Measurements from ENCODE around the gene MPRIP.
"Not testable (repeated sequence)": the region's sequence is repeated elsewhere in the genome, so short reads cannot be mapped to it uniquely, and the experiment has no call there.

The MPRIP gene, protein sequence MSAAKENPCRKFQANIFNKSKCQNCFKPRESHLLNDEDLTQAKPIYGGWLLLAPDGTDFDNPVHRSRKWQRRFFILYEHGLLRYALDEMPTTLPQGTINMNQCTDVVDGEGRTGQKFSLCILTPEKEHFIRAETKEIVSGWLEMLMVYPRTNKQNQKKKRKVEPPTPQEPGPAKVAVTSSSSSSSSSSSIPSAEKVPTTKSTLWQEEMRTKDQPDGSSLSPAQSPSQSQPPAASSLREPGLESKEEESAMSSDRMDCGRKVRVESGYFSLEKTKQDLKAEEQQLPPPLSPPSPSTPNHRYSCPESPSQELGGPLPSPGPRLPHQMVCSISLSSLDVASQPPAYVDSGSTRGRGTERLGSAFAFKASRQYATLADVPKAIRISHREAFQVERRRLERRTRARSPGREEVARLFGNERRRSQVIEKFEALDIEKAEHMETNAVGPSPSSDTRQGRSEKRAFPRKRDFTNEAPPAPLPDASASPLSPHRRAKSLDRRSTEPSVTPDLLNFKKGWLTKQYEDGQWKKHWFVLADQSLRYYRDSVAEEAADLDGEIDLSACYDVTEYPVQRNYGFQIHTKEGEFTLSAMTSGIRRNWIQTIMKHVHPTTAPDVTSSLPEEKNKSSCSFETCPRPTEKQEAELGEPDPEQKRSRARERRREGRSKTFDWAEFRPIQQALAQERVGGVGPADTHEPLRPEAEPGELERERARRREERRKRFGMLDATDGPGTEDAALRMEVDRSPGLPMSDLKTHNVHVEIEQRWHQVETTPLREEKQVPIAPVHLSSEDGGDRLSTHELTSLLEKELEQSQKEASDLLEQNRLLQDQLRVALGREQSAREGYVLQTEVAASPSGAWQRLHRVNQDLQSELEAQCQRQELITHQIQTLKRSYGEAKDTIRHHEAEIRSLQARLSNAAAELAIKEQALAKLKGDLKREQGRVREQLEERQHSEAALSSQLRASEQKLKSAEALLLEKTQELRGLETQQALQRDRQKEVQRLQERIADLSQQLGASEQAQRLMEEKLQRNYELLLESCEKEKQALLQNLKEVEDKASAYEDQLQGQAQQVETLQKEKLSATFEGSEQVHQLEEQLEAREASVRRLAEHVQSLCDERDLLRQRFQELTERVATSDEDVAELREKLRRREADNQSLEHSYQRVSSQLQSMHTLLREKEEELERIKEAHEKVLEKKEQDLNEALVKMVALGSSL (N-terminal part only)

DNA sequence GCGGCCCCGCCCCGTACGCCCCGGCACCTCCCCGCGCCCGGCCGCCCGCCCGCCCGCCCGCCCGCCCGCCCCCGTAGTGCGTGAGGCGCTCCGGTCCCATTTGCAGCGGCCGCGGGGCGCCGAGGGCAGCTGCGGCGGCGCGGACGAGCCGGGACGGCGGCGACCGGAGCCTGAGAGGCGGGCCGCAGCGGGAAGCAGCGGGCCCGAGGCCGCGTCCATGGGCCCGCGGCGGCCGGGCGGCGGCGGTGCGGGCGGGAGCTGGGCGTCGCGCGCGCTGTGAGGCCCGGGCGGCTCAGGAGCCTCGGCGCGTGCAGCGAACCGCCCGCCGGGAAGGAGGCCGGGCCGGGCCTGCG, at the start of gene MPRIP:
Gene MPRIP, plus strand, starts transcription at position 74 of the 353 bp plus-strand sequence. CDS start 392 bp downstream, outside the sequence.
- DNase-seq (ENCODE audit: low spot score) = no peak

DNA sequence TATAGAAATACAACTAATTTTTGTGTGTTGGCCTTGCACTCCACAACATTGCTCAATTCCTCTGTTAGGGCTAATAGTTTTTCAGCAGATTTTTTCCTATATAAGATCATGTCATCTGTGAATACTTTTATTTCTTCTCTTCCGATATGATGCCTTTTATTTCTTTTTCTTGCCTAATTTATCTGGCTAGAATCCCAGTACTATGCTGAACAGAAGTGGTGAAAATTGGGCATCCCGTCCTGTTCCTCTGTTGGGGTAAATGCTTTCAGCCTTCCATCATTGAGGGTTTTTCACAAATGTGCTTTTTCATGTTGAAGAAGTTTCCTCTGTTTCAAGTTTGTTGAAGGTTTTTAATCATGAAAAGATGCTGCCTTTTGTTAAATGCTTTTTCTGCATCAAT, 47.6 kb upstream of the MPRIP start:
- no peak for DNase-seq (ENCODE audit: low spot score)

DNA sequence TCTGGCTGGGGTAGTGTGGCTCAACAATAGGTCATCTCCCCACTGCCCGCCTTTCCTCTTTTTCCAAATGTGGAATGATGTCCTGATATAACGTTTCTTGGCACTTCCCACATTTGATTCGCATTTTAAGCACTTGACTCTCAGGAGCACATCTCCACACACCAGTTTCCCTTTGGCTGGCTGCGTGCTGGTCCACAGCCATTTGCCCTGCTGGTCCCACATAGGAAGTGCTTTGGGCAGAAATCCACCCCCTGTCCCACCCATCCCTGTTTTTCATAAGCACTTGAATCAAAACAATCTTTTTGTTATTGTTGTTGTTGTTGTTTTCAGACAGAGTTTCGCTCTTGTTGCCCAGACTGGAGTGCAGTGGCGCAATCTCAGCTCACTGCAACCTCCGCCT, 46.3 kb upstream of the MPRIP start:
- no peak for DNase-seq (ENCODE audit: low spot score)

DNA sequence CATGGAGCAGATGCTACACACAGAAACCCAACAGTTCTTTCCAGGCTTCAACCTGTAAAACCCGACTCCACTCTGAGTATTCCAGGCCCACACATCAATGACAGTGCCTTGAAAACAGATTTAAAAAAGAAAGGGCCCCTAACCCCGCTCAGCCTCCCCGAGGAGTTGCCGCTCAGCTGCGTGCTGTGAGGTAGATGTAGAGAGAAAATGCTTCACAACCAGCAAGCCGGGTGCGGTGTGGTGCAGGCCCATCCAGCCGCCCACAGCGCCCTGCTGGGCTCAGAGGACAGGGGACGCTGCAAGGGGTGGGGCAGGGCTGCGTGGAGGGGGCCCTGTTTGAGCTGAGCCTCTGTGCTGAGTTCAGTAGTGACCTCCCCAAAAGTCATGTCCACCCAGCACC, 45.5 kb upstream of the MPRIP start:
- DNase-seq (ENCODE audit: low spot score) = not testable (repeated sequence)

DNA sequence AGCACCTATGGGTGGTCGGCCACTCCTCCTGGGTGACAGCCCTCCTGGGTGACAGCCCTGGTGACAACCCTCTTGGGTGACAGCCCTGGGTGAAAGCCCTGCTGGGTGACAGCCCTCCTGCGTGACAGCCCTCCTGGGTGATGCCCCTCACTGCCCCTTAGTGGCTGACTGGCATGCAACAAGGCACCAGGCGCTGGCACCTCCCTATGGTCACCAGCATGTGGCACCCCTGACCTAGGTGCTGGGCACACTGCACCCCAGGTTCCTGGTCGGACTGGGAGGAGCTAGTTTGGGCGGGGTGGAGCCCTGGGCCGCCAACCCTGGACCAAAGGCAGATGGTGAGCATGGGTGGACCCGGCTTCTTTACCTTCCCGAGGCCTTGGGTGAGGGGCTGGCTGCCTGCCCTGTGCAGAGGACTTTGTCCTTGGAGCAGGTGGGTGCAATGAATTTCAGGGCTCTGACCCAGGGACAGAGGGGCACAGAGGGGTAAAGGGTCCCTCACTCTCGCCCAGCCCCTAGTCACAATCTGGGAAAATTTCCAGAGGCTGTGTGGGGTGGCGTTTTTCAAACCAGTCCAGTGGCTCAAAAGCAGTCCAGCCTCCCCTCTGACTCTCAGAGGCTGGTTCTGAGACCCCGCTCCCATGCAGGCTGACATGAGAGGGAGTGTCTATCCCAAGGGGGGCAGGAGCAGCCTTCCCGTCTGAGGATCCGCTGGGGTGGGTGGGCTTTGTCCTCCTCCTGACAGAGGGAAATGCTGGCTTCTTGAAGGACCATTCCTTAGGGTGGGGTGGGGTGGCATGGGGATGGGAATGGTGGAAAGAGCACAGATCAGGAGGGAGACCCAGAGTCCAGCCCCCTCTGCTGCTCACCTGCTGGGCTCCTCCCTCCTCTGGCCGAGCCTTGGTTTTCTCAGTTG, 44.5 kb upstream of the MPRIP start:
- no peak for DNase-seq (ENCODE audit: low spot score)

GRCh38 chr17:16999931-17000625, 42.2 kb upstream of the MPRIP start:
- DNase-seq (ENCODE audit: low spot score) = no peak

DNA sequence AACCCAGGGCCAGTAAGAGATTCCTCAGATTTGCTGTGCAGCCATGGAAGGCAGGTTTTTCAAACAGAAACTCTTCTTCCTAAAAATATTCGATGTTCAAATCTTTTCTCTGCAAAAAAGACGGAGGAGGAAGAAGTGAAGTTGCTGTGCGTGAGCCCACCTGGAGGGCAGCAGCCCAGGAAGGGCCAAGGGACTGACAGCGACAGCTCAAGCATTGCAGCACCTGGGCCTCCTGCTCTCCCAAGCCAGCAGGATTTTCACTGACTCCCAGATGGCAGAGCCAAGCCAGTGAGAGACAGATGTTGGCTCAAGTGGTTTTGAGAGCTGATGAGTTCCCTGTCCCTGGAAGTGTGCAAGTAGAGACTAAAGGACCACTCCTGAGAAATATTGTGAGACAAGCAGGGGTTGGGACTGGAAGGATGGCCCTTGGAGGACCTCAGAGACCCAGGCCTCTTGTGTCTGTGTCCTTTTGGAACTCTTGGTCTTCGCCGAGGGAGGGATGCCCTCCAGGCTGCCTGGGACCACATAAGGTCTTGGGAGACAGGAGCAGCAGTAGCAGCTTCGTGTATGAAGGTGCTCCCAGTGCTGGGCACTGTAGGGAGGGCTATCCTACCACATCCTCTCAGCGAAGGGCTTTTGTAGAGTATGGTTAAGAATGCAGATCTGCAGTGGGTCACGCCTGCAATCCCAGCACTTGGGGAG, 41.0 kb upstream of the MPRIP start:
- DNase-seq (ENCODE audit: low spot score) = no peak

GRCh38 chr17:17001874-17002520, 40.3 kb upstream of the MPRIP start:
- DNase-seq (ENCODE audit: low spot score) = peak; percentile 96

- DNase-seq (ENCODE audit: low spot score) = not testable (repeated sequence)
These were observed 39.2 kb upstream of the MPRIP start for GRCh38 chr17:17002731-17003715.

- no peak for DNase-seq (ENCODE audit: low spot score)
These were observed 37.8 kb upstream of the MPRIP start for GRCh38 chr17:17004251-17004996.

GRCh38 chr17:17004997-17005614, 37.2 kb upstream of the MPRIP start:
- not testable (repeated sequence) for DNase-seq (ENCODE audit: low spot score)

DNA sequence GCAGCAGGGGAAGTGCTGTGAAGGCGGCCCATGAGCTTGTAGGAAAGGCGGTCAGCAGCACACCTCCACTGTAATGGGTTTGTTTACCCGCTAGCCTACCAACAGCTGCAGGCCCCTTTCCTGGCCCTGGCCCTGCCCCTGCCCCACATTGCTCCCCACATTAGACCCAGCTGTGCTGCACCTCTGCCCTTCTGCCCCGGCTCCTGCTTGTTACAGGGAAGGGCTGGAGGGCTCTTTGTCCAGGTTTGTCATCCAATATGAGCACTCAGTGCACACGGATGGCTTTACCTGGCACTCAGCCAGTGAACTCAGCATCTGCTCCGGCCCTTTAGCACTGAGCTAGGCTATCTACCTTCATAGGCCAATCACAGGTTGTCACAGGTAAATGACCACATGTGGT, 34.4 kb upstream of the MPRIP start:
- not testable (repeated sequence) for DNase-seq (ENCODE audit: low spot score)

DNA sequence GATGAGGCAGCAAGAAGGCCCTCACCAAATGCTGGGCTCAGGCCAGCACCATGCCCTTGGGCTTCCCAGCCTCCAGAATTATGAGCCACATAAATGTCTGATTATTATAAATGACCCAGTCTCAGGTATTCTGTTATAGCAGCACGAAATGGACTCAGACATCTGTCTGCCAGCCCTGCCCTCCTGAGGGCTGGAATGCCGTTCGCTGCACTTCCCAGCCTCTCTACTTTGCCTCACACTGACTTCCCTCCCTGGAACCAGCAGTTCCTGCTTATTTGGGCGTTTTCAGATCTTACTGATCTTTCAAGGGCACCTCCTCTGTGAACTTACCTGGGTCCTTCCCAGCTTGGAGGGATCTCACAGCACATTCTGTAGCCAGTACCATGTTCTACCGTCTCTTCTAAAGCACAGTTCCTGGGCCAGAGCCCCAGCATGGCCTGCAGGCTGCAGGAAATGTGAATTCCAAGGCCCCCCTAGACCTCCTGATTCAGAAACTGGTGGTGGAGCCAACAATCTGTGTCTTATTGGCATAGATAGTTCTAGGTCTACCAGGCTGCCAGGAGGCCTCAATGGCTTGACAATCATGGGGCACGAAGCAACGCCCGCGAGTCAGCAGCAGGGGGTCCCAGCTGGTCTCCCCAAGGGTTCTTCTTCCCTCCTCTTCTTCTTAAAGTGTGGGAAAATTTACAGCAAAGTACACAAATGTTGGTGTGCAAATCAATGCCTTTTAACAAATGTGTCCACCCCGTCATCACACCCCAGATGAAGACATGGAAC, 33.4 kb upstream of the MPRIP start:
- DNase-seq (ENCODE audit: low spot score) = not testable (repeated sequence)

- not testable (repeated sequence) for DNase-seq (ENCODE audit: low spot score)
These were observed 32.3 kb upstream of the MPRIP start for GRCh38 chr17:17009972-17010371.

DNA sequence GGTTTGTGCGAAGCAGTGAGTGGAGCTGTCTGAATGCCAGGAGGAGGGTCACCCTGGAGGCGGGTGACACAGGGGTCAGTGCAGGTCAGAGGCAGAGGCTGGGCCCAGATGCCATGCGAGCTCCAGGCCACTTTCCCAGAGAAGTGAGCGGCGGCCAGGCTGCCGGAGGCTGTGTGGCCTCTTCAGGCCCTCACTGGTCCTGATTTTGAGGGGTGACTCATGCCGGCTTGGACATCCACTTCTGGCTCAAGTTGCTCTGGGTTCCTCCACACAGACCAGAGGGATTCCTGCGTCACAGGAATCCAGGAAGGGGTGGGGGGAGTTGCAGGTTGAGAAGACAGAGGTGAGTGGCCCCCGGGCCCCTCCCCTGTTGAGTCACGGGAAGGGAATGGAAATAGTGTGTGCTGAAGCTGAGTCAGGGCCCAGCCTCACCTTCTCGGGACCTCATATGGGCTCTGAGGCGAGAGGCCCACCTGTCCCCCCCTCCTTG, 31.7 kb upstream of the MPRIP start:
- DNase-seq (ENCODE audit: low spot score) = not testable (repeated sequence)
